Measurements from ENCODE around the gene FAM3B. TPM values are rescaled to one million over a fixed set of nuclear protein-coding genes. Genes with fewer than 3 reads are reported as not detected.
A peak's percentile ranks its signal among the peaks of the same experiment; 100 is the strongest.

Gene FAM3B
- polyA plus RNA-seq, 3 donors: 0.15 TPM; not detected in 2

GRCh38 chr21:41361786-41362604, 45.4 kb downstream of the FAM3B start, which contains the start of gene MX2:
MX2 (plus strand) TSS chr21:41362027; CDS start chr21:41376907, 14,880 bp downstream.
- Histone ChIP-seq H3K9me3 (replicated peaks in 1 of 2; ENCODE audit: control insufficient read depth in 1 of 2, insufficient read depth in 1 of 2, low read length in 2 of 2) (no peaks in the 10 kb centered on the region), H3K9ac (ENCODE audit: insufficient read depth, low read length, poor library complexity, severe bottlenecking) (peak within 1 kb of the TSS; percentile 93), H3K27ac (ENCODE audit: low read depth in 1 of 2, low read length in 2 of 2) (peak within 1 kb of the TSS; percentile 99 to 100), H3K4me1 (ENCODE audit: control insufficient read depth in 1 of 2, insufficient read depth in 2 of 2, low read length in 2 of 2) (peaks cover 48 to 56% of the 10 kb centered on the region in 2 donors), H2AFZ (ENCODE audit: insufficient read depth, low read depth, low read length, poor library complexity, severe bottlenecking) (peak within 1 kb of the TSS; percentile 31), H3K4me3 (replicated peaks in 1 of 3; ENCODE audit: low read depth in 2 of 3, low read length in 3 of 3) (peak within 1 kb of the TSS; percentile 56 to 83 (median 78)), H3K4me2 (replicated peaks; ENCODE audit: extremely low read depth, low read length, poor library complexity, severe bottlenecking) (peak within 1 kb of the TSS; percentile 77), H4K20me1 (ENCODE audit: insufficient read depth, low read length) (peaks cover 16% of the 10 kb centered on the region), H3K27me3 (ENCODE audit: control insufficient read depth in 2 of 2, insufficient read depth in 2 of 2, low read length in 2 of 2) (no peaks in the 10 kb centered on the region), H3K36me3 (replicated peaks in 1 of 2; ENCODE audit: control insufficient read depth in 1 of 2, insufficient read depth in 2 of 2, low read length in 2 of 2) (peaks cover 6 to 24% of the 10 kb centered on the region in 2 donors), H3K79me2 (ENCODE audit: insufficient read depth, low read length) (peaks cover 44% of the 10 kb centered on the region)
- Mint-ChIP-seq H3K36me3 (peaks cover 25 to 31% of the 10 kb centered on the region in 2 donors), H3K4me1 (peaks cover 60% of the 10 kb centered on the region), H3K4me3 (peak within 1 kb of the TSS; percentile 97 to 100), H3K27ac (peak within 1 kb of the TSS; percentile 100), H3K9me3 (peaks cover 0 to 1% (median 0%) of the 10 kb centered on the region in 7 donors), H3K27me3 (ENCODE audit: low read depth in 3 of 3) (peaks cover 0 to 2% (median 1%) of the 10 kb centered on the region in 3 donors)
- intact Hi-C loops (cut with micrococcal nuclease): loop anchor here (2.0 to 5.0 kb wide), 3 partner anchors 35 to 65 kb away; partner anchors contain the start of gene MX1 (in 1 of the 2)
- 0% methylated on average over 23 of the region's 24 CpGs for WGBS (ENCODE audit: insufficient coverage)
- peak; percentile 92 to 96 (median 94) for DNase-seq
- TF ChIP-seq CTCF (IDR thresholded peaks at IDR 0.05): no peak

GRCh38 chr21:41362605-41363369, 46.2 kb downstream of the FAM3B start:
- Histone ChIP-seq H4K20me1 (ENCODE audit: insufficient read depth, low read length) (peaks cover 20% of the 10 kb centered on the region), H3K27ac (ENCODE audit: low read depth in 1 of 2, low read length in 2 of 2) (peak overlapping the region; percentile 99 to 100), H3K4me3 (replicated peaks in 1 of 3; ENCODE audit: low read depth in 2 of 3, low read length in 3 of 3) (peak overlapping the region; percentile 56 to 83 (median 78)), H3K4me1 (ENCODE audit: control insufficient read depth in 1 of 2, insufficient read depth in 2 of 2, low read length in 2 of 2) (peaks cover 56 to 64% of the 10 kb centered on the region in 2 donors), H3K4me2 (replicated peaks; ENCODE audit: extremely low read depth, low read length, poor library complexity, severe bottlenecking) (peak overlapping the region; percentile 77), H3K27me3 (ENCODE audit: control insufficient read depth in 2 of 2, insufficient read depth in 2 of 2, low read length in 2 of 2) (no peaks in the 10 kb centered on the region), H3K79me2 (ENCODE audit: insufficient read depth, low read length) (peaks cover 51% of the 10 kb centered on the region), H3K9me3 (replicated peaks in 1 of 2; ENCODE audit: control insufficient read depth in 1 of 2, insufficient read depth in 1 of 2, low read length in 2 of 2) (no peaks in the 10 kb centered on the region), H3K9ac (ENCODE audit: insufficient read depth, low read length, poor library complexity, severe bottlenecking) (peak overlapping the region; percentile 93), H2AFZ (ENCODE audit: insufficient read depth, low read depth, low read length, poor library complexity, severe bottlenecking) (no peak overlapping the region), H3K36me3 (replicated peaks in 1 of 2; ENCODE audit: control insufficient read depth in 1 of 2, insufficient read depth in 2 of 2, low read length in 2 of 2) (peaks cover 6 to 30% of the 10 kb centered on the region in 2 donors)
- Mint-ChIP-seq H3K36me3 (peaks cover 31 to 39% of the 10 kb centered on the region in 2 donors), H3K4me3 (peak overlapping the region; percentile 97 to 100), H3K27ac (peak overlapping the region; percentile 100), H3K27me3 (ENCODE audit: low read depth in 3 of 3) (peaks cover 0 to 3% (median 1%) of the 10 kb centered on the region in 3 donors), H3K9me3 (peaks cover 0 to 1% (median 0%) of the 10 kb centered on the region in 7 donors), H3K4me1 (peaks cover 68% of the 10 kb centered on the region)
- no peak for DNase-seq
- intact Hi-C loops (cut with micrococcal nuclease): loop anchor here (2.0 to 5.0 kb wide), 3 partner anchors 35 to 65 kb away; partner anchors contain the start of gene MX1 (in 1 of the 2)
- 98% methylated on average over 5 of the region's 16 CpGs for WGBS (ENCODE audit: insufficient coverage)
- TF ChIP-seq CTCF (IDR thresholded peaks at IDR 0.05): no peak

Measured in CD14-positive monocyte (primary cell).